SKM-1 (cell line): Measurements from ENCODE around the gene HDAC4.

Source experiments
- DNase-seq: peaks from one replicate; lab custom pipeline; 2025; ENCODE audit not compliant: unreplicated experiment; lab: John Stamatoyannopoulos, UW

Gene HDAC4

GRCh38 chr2:239102266-239102665 lies 298.6 kb downstream of the HDAC4 start:
- DNase-seq = no peak

GRCh38 chr2:239101807-239102206 lies 299.0 kb downstream of the HDAC4 start:
- DNase-seq = no peak

GRCh38 chr2:239101071-239101470 lies 299.7 kb downstream of the HDAC4 start:
- DNase-seq = no peak

GRCh38 chr2:239099474-239099873 lies 301.3 kb downstream of the HDAC4 start:
- no peak for DNase-seq

- no peak for DNase-seq
Measured at GRCh38 chr2:239098288-239098970, 302.4 kb downstream of the HDAC4 start.

- DNase-seq = no peak
Measured at GRCh38 chr2:239097428-239097696, 303.5 kb downstream of the HDAC4 start.

- DNase-seq = no peak
Measured at GRCh38 chr2:239096676-239097427, 304.0 kb downstream of the HDAC4 start.

- no peak for DNase-seq
Measured at GRCh38 chr2:239095460-239096081, 305.2 kb downstream of the HDAC4 start.

- no peak for DNase-seq
Measured at GRCh38 chr2:239094867-239095266, 306.0 kb downstream of the HDAC4 start.

GRCh38 chr2:239093952-239094351 lies 306.9 kb downstream of the HDAC4 start:
- DNase-seq = no peak

- DNase-seq = no peak
Measured at GRCh38 chr2:239093542-239093941, 307.3 kb downstream of the HDAC4 start.

GRCh38 chr2:239092571-239093294 lies 308.1 kb downstream of the HDAC4 start:
- no peak for DNase-seq

GRCh38 chr2:239089884-239090283 lies 310.9 kb downstream of the HDAC4 start:
- no peak for DNase-seq

- DNase-seq = no peak
Measured at GRCh38 chr2:239087046-239087710, 313.6 kb downstream of the HDAC4 start.

- DNase-seq = no peak
Measured at GRCh38 chr2:239086325-239087020, 314.3 kb downstream of the HDAC4 start.

GRCh38 chr2:239085201-239085992 lies 315.4 kb downstream of the HDAC4 start:
- no peak for DNase-seq

- no peak for DNase-seq
Measured at GRCh38 chr2:239084007-239084406, 316.8 kb downstream of the HDAC4 start.

- DNase-seq = no peak
Measured at GRCh38 chr2:239082425-239082824, 318.4 kb downstream of the HDAC4 start.

GRCh38 chr2:239081622-239082021 lies 319.2 kb downstream of the HDAC4 start:
- DNase-seq = no peak

GRCh38 chr2:239081046-239081445 lies 319.8 kb downstream of the HDAC4 start:
- DNase-seq = no peak
